ENCODE measurements around the gene SP4. TPM values are rescaled to one million over a fixed set of nuclear protein-coding genes. Genes with fewer than 3 reads are reported as not detected.

The SP4 gene
- total and polyA plus RNA-seq, 2 donors (not counting 1 experiment from before 2014, with no cell fraction given), result 7.1 to 42.4 TPM

Small RNA genes lying within 50 kb of the gene (small RNA-seq; reads per million reads assigned to genes)
- gene MIR1183 (ENCODE audit: insufficient read length, low read depth, low replicate concordance) (not detected), gene RNU1-15P (ENCODE audit: insufficient read length, low read depth, low replicate concordance) (not detected)

Other genes starting within 250 kb of the SP4 start
- 0.24 TPM in 1 of 2 replicates, not detected in the other for gene DNAH11, start 115.0 kb downstream of the SP4 start, total RNA-seq
- not detected in 2 replicates for gene DNAH11, start 115.0 kb downstream of the SP4 start, polyA plus RNA-seq

All from B cell (primary cell).